GM21737 (cell line): Measurements from ENCODE around the gene METAP1D.
"Not testable (repeated sequence)": the region's sequence is repeated elsewhere in the genome, so short reads cannot be mapped to it uniquely, and the experiment has no call there.

Experiments
- ATAC-seq: cut with Tn5 transposase; IDR thresholded peaks from one replicate; pipeline ENCODE4 v1.9.1; 2021; ENCODE audit warnings: mild to moderate bottlenecking, moderate library complexity; ENCODE audit not compliant: unreplicated experiment

METAP1D gene

DNA sequence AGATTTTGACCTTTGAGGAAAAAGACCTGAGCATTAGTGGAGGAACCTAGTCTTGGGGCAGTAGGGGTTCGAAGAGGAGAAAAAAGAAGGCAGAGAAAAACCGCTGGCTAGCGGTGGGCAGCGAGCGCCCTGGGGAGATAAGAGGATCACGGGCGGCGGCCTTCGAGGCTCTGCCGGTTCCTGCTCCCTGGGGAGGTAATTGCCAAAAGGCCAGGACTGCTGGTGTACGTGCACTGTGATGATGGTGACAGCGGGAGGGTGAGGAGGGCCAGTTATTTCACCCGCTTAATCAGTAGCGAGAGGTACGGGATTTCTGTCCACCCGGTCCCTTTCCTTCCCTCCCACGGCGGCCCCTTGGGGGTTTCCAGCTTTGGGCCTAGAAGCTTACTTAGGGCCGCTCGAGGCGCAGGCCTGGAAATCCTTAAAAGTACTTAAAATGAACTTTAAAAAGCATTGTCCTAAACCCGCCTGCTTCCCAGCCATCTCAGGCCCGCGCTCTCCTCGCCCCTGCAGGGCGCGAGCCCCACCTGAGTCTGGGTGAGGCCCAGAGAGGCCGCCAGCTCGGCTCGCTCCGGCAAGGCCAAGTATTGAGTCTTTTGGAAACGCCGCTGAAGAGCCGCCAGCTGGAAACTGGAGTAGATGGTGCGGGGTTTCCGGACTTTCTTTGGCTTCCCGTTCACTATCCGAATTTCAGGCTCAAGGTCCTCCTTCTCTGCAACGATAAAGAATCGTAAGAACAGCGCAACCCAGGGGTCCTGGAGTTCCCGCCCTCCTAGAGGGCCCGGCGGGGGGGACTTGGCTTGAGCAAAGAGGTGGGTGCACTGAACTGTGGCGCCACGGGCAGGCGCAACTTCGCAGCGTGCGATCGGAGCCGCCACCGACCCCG, 101.4 kb downstream of the METAP1D start:
- no peak for ATAC-seq

GRCh38 chr2:172101821-172102390, 102.2 kb downstream of the METAP1D start:
- ATAC-seq: peak; percentile 3

- ATAC-seq: peak; percentile 58
Measured at GRCh38 chr2:172102391-172103359, 102.9 kb downstream of the METAP1D start, which contains the start of gene DLX2. Gene DLX2, minus strand, starts transcription at chr2:172102900. Its CDS starts 362 bp downstream, at chr2:172102538.

GRCh38 chr2:172103471-172104272, 103.9 kb downstream of the METAP1D start:
- ATAC-seq: no peak

GRCh38 chr2:172105471-172106107, 105.8 kb downstream of the METAP1D start:
- no peak for ATAC-seq

DNA sequence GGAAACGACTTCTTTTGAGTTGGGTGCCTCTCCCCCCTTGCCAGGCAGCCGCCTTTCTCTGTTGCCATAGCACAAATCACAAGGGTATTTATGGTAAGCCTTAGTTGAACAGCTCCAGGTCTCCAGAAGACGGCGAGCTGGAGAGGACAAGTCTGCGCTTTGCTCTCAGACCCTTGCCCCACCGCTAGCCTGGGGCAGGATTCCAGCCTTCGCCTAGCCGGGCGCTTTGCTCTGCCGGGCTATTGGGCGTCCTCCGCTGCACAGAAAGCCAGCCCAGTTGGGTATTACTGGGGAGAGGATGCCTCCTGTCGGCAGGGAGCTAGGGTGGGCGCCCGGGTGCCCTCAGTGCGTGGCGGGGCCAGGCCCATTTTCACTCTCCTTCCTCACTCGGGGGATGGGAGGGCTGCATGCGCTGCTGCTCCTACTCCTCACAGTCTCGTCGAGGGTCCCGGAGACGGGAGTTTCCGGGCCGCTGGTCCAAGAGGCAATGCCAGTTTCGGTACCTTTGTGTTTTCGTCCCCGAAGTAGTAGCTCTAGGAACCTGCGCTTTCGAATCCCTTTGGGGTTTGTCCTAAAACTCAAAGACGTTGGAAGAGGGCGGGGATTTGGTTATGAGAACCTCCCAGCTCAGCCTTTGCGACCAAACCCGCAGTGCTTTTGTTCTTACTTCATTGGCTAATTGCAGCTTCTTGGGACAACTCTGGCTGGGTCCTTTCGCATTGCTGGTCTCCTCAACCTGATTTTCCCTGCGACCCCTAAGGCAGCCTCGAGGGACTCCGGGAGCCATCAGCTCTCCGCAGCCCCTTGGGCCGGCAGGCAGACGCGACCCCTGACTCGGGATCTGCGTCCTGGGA, 106.6 kb downstream of the METAP1D start:
- ATAC-seq: no peak

DNA sequence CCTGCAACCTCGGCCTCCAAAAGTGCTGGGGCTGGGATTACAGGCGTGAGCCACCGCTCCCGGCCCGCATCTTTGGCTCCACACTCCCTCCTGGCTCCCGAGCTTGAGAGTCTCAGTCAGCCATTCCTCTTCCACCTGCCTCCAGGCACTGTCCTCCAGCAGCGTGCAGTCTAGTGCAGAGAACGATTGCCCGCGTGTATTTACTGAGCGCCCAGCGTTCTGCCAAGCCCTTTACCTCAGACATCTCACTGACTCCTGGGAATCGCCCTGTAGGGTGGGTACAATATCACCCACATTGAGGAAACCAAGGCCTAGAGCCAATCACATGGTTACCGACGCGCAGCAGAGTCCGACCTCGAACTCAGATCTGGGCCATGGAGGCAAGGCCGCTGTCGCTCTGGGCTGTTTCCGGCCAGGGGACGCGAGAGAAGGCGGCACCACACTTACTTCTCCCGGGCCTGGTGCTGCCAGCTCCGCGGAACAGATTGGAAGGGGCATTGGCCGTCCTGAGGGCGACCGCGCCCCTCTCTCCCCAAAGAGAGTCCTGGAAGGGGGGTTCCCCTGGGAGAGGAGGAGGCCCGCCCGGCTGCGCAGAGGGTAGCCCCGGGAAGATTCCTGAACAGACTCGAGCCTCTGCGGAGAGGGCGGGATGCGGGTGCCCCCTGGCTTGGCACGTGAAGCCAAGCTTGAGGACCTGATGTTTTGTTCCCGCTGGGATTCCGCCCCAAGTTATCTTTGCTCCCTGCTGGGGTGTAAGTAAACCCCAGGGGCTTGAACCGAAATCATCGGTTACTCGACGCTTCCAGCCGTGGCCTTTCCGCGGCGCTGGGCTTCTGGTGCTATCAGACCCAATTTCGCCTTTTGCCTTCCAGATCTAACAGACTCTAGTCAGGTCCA, 108.2 kb downstream of the METAP1D start:
- ATAC-seq: no peak

DNA sequence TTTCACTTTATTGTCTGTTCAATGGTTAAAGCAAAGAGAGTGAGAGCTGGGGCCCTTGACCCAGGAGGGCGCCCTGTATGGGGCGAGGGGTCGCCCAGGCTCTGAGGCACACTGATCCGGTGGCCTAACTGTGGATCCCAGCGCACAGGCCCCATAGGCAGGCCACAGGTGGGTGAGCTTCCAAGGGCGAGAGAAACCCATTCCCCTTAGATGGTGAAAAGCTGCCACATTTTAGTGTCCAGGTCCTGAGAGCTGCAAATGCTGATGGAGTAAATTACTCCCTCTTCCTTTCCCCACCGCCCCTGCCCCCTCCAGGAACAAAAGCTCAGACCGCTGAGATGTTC, 108.8 kb downstream of the METAP1D start:
- no peak for ATAC-seq

DNA sequence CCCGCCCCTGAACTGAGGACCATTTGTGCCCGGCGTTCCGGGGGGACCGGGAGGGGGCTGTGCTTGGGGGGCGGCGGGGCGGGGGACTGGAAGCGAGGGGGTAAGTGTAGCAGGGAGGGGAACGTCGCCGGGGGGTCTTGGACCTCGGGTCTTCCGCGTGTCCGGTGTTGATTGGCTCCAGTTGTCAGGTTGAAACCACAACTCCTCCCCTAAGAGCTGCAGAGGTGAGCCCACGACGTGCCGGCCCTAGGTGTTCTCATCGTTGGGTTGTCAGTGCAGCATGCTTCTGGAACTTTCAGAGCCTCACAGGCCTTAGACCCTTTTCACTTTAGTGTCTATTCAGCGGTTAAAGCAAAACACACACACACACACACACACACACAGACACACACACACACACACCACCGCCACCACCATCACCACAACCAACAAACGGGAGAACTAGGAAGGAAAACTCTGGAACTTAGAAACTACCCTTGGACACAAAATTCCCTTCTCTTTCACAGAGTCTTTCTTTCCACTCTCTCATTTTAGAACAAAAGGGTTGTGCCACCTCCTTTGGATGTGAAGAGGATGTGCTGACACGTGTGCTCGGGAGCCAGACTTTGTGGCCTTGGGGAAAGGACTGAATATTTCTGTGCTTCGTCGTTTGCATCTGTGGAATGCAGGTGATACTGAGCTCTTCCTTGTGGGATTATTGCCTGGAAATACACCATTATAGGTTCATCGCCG, 109.7 kb downstream of the METAP1D start:
- no peak for ATAC-seq

- no peak for ATAC-seq
Measured at GRCh38 chr2:172109988-172110811, 110.4 kb downstream of the METAP1D start.

GRCh38 chr2:172113617-172114016, 113.9 kb downstream of the METAP1D start:
- ATAC-seq: no peak

- not testable (repeated sequence) for ATAC-seq
Measured at GRCh38 chr2:172114176-172114575, 114.4 kb downstream of the METAP1D start.

GRCh38 chr2:172114579-172114978, 114.8 kb downstream of the METAP1D start:
- ATAC-seq: no peak

DNA sequence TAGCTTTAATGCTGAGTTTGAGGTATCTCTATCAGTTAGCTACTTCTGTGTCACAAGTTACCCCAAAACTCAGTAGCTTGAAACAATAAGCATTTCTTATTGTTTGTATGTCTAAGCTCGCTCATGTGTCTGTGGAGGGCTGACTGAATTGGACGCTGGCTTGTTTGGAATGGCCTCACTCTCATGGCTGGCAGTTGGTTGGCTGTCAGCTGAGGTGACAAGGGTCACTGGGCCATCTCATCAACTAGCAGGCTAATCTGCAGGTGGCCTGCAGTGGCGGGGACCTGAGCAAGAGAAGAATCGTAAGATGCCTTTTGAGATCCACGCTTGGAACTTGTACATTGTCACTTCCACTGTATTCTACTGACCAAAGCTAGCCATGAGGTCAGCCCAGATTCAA, 116.4 kb downstream of the METAP1D start:
- ATAC-seq: no peak

DNA sequence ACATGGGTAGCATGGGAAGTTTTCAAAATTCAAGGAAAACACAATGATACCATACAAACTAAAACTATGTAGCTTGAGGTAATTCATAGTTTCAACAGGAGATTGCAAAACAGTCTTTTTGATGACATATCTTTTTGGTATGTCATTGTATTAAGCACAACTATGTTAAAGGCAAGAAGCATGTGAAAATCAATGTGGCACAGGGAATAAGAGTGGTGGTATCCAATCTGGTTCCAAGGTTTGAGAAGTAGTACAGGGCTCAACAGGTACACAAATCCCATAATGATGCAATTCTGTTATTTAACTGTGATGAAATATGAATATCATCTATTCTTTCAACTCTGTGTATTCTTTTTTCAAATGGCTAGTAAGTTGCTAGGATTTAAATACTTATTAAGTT, 119.3 kb downstream of the METAP1D start:
- no peak for ATAC-seq

DNA sequence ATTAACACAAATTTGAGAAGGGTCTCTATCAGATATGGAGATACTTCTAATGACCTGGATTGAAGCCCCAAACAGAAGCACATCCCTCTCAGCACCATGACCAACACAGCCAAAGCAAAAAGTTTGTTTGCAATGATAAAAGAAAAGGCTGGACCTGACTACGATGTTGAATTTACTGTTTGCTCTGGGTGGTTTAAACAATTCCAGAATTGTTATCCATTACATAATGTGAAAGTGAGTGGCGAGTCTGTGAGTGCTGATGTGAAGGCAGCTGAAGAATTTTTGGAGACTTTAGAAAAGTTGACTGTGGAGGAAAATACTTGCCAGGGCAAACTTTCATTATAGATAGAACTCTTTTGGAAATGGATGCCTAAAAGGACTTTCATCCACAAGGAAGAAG, 120.4 kb downstream of the METAP1D start:
- no peak for ATAC-seq

DNA sequence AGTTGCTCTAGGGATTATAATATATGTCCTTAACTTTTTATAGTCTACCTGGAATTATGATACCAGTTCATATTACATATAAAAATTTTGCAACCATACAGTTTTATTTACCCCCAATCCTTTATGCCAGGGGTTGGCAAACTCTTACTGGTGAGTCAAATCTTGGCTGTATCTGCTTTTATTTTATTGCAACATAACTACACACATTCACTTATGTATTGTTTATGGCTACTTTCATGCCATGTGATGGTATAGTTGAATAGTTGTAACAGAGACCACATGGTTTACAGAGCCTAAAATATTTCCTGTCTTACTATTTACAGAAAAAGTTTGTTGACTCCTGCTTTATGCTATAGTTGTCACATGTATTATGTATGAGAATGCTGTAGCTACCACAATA, 128.7 kb downstream of the METAP1D start:
- no peak for ATAC-seq
